Adrenal gland (tissue), 12 donors: Measurements from ENCODE around the gene CTAG2. TPM values are rescaled to one million over a fixed set of nuclear protein-coding genes. Genes with fewer than 3 reads are reported as not detected.
A peak's percentile ranks its signal among the peaks of the same experiment; 100 is the strongest.
"Not testable (repeated sequence)": the region's sequence is repeated elsewhere in the genome, so short reads cannot be mapped to it uniquely, and the experiment has no call there.

Source experiments
- DNase-seq, 7 donors: peaks; one replicate each; pipeline ENCODE4 v3.0.0-alpha.2; 2019 to 2020
- H3K27ac ChIP-seq, 5 donors: fragments of 200-600 bp; sonication (generic) in 4 of 5; 1 replicate in 3 of 5; 2 replicates in 2 of 5; pipeline versions ENCODE4 v1.5.1 to v1.8.0; 2016 to 2020; ENCODE audit warnings: mild to moderate bottlenecking in 1 of 5
- H3K27me3 ChIP-seq: fragments of 200-600 bp; 2 replicates; pipeline ENCODE4 v1.8.0; 2021
- H3K36me3 ChIP-seq, 2 donors: fragments of 200-600 bp; replicated peaks in 1 of 2; 1 replicate in 1 of 2; 2 replicates in 1 of 2; pipeline versions ENCODE4 v1.5.1 to v1.8.0; 2018 to 2022
- H3K4me1 ChIP-seq, 2 donors: fragments of 200-600 bp; replicated peaks in 1 of 2; 1 replicate in 1 of 2; 2 replicates in 1 of 2; pipeline versions ENCODE4 v1.5.1 to v1.8.0; 2018 to 2021
- H3K4me3 ChIP-seq, 4 donors: fragments of 200-600 bp; sonication (generic) in 3 of 4; one replicate each; pipeline ENCODE4 v1.5.1; 2016 to 2018
- H3K9me3 ChIP-seq, 3 donors: fragments of 200-600 bp; sonication (generic) in 1 of 3; replicated peaks in 1 of 3; 1 replicate in 2 of 3; 2 replicates in 1 of 3; pipeline versions ENCODE4 v1.5.1 to v1.8.0; 2016 to 2021
- POLR2A ChIP-seq, 2 donors: fragments of 450-650 bp; IDR thresholded peaks; one replicate each; pipeline ENCODE4 v1.6.1; 2017; ENCODE audit warnings: antibody characterized with exemption in 2 of 2, mild to moderate bottlenecking in 2 of 2, moderate library complexity in 1 of 2
- WGBS, 4 donors: extraction: QIAGEN DNeasy Blood & Tissue Kit in 2 of 4; methylation state at CpG; one replicate each; pipeline versions ENCODE4 v1.1.5 to v1.1.7; 2013 to 2017; 5-methylcytosine and 5-hydroxymethylcytosine counted together
- intact Hi-C, 2 donors: fragments of 100-400 bp; cut with DNase I; formaldehyde crosslinking; loops; one replicate each; pipeline versions ENCODE4 v1.14.1 to v1.15.0; 2022 to 2023
- polyA plus RNA-seq, 3 donors: library from polyadenylated mRNA; stranded (reverse); fragments of 200-250 nt in 2 of 3; fragments of 350-450 nt in 1 of 3; fragmentation: Illumina TruSeq in 1 of 3; extraction: RNeasy Lipid Tissue Mini Kit (QIAGEN cat#74804) in 1 of 3; gene quantifications; one replicate each; pipeline ENCODE4 v1.2.3, GENCODE V29; 2013 to 2014
- total RNA-seq, 9 donors: library from RNA; depleted of rRNA in 4 of 9; stranded (reverse); fragments of >200 nt in 4 of 9; fragments of 120-200 nt in 1 of 9; fragmentation: NEBNext Ultra II Directional in 1 of 9; extraction: Animal tissue kit (Norgen Biotek cat#: 25700) in 1 of 9; gene quantifications; one replicate each; pipeline versions ENCODE4 v1.1.0 to v1.2.4, GENCODE V29; 2013 to 2023
- TF ChIP-seq, protein P1 (sequence below), 6 experiments: fragments of 450-650 bp in 4 of 6; fragments of 200-600 bp in 2 of 6; sonication (generic) in 1 of 6; IDR thresholded peaks; 1 replicate in 5 of 6; 2 replicates in 1 of 6; pipeline versions ENCODE4 v1.5.1 to v1.8.0; 2016 to 2021; ENCODE audit warnings: antibody characterized with exemption in 6 of 6, mild to moderate bottlenecking in 2 of 6, moderate library complexity in 1 of 6
- donor health status: healthy with polysubstance abuse.
- donor health status: Bipolar disorder and iron deficiency.
- donor health status: DM: yes; HTN: yes; CAD: no.
- donor health status: DM: no; HTN: no; CAD: no.
- donor health status: DM: no; HTN: no; CAD: no.
- donor health status: DM: yes; HTN: yes; CAD: no.

The CTAG2 gene
- total and polyA plus RNA-seq, 12 donors, result 0.79 to 7.2 (median 5.5) TPM; not detected in 9

DNA sequence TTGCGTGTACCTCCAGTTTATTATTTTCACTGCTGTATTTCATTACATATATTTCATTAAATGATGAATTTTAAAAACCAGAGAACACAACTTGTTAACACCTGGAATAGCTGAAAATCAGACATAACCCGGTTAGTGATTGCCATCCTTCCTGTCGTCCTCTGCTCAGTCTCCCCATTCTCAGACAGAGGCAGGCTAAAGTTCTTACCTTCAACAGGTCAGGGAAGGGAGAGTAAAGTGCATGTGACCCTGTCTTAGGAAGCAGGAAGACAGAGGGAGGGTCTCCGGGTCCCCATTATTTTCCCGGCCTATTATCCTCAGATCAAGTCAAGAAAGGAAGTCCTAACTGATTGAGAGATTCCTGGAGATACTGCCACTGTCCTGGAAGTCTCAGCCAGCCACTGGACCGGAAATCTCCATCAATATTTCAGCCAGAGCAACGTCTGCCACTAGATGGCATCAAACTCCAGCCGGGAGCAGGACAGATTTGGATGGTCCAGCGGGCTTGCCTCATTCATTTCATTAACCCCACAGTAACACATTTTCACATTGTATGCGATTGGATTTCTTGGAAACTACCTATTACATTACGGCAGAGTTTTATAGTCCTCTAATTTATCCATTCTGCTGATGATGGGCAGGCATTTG, 32.5 kb downstream of the CTAG2 start:
- TF ChIP-seq, protein P1, sequence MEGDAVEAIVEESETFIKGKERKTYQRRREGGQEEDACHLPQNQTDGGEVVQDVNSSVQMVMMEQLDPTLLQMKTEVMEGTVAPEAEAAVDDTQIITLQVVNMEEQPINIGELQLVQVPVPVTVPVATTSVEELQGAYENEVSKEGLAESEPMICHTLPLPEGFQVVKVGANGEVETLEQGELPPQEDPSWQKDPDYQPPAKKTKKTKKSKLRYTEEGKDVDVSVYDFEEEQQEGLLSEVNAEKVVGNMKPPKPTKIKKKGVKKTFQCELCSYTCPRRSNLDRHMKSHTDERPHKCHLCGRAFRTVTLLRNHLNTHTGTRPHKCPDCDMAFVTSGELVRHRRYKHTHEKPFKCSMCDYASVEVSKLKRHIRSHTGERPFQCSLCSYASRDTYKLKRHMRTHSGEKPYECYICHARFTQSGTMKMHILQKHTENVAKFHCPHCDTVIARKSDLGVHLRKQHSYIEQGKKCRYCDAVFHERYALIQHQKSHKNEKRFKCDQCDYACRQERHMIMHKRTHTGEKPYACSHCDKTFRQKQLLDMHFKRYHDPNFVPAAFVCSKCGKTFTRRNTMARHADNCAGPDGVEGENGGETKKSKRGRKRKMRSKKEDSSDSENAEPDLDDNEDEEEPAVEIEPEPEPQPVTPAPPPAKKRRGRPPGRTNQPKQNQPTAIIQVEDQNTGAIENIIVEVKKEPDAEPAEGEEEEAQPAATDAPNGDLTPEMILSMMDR (IDR thresholded peaks at IDR 0.05), result peak in 1 of 6 experiments; percentile 10
- WGBS, 4 donors, result 10 to 35% (median 28%) methylated on average over 2 to 3 of the region's 11 CpGs; no CpG with 5 or more reads in 1 of the 4 donors
- H3K9me3 ChIP-seq, DNase-seq, H3K36me3 ChIP-seq, H3K4me1 ChIP-seq, H3K27me3 ChIP-seq, H3K27ac ChIP-seq, intact Hi-C loops, H3K4me3 ChIP-seq: not testable (repeated sequence)

- H3K27ac ChIP-seq, DNase-seq, H3K27me3 ChIP-seq, H3K9me3 ChIP-seq, H3K4me1 ChIP-seq, H3K4me3 ChIP-seq, H3K36me3 ChIP-seq, intact Hi-C loops: not testable (repeated sequence)
- no CpG with 5 or more reads among the region's 28 CpGs for WGBS, 4 donors
Measured at GRCh38 chrX:154619182-154619581, 34.2 kb downstream of the CTAG2 start, which contains the start of gene CTAG1B. TSS of gene CTAG1B (minus strand) at chrX:154619282. CDS start at chrX:154619218, 64 bp downstream.

DNA sequence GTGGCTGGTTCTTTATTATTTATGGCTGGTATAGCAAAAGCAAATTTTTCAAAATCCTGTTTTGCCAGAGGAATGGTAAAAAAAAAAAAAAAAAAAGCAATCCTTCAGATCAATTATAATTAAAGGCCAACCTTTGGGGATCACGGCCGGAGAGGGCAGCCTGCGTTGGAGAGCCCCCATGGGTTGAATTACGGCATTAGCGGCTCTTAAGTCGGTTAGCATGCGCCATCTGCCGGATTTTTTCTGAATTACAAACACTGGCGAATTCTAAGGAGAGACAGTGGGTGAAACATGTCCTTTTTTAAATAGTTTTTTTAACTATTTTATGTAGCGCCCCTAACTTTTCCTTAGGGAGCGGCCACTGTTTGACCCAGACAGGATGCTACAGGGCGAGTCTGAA, 39.8 kb downstream of the CTAG2 start:
- WGBS, 4 donors, result 10 to 51% (median 23%) methylated on average over 4 to 5 of the region's 12 CpGs
- H3K9me3 ChIP-seq, H3K4me3 ChIP-seq, H3K27ac ChIP-seq, H3K27me3 ChIP-seq, H3K4me1 ChIP-seq, H3K36me3 ChIP-seq, intact Hi-C loops: not testable (repeated sequence)
- peak in 1 of 7 donors; percentile 4 for DNase-seq

DNA sequence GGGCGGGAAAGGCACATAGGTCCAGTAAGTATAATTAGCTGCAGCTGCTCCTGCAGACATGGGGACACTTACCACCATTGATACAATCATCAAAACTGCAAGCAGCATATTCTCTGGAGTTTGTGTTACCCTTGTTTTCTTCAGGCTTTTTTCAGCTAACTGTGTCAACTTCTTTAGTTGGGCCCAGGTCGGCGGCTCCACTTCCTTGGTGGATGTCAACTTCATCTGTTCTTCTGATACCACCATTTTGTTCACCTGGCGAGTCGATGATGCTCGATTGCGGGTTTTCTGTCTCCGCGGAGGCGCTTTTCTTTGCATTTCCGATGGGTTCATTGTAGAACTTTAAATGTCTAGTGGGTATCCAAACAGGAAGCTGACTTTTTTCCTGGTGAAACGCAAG, 42.2 kb downstream of the CTAG2 start:
- H3K27me3 ChIP-seq, H3K36me3 ChIP-seq, H3K4me1 ChIP-seq, intact Hi-C loops, H3K9me3 ChIP-seq, H3K4me3 ChIP-seq, H3K27ac ChIP-seq: not testable (repeated sequence)
- 88 to 95% (median 91%) methylated on average over 12 of the region's 12 CpGs for WGBS, 4 donors
- peak in 1 of 7 donors; percentile 17 for DNase-seq

GRCh38 chrX:154608823-154609222, 44.6 kb downstream of the CTAG2 start:
- WGBS, 4 donors, result 74 to 88% (median 78%) methylated on average over 2 to 12 of the region's 12 CpGs
- DNase-seq, result not testable (repeated sequence)

DNA sequence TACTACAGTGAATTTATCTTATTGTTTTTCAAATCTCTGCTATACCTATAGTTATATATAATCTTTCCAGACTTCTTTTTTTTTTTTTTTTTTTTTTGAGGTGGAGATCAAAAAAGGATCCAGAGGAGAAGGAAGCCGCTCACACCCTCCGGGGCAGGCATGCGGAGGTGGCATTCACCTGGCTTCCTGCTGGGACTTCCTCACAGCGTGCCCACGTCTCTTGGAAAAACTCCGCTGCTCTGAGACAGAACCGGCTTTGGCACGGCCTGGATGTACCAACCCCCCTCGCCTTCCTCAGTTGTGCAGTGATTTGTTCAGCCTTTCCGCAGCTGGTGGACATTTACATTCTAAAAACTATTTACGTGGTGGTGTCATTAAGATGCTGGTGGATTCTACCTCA, 45.4 kb downstream of the CTAG2 start:
- WGBS, 4 donors, result 81 to 89% (median 87%) methylated on average over 4 to 10 of the region's 11 CpGs
- H3K4me1 ChIP-seq, H3K27me3 ChIP-seq, H3K9me3 ChIP-seq, H3K4me3 ChIP-seq, intact Hi-C loops, H3K27ac ChIP-seq, H3K36me3 ChIP-seq: not testable (repeated sequence)
- peak in 1 of 7 donors; percentile 5 for DNase-seq

More at GRCh38 chrX:154608823-154609222, 44.6 kb downstream of the CTAG2 start:
- H3K27ac ChIP-seq, H3K9me3 ChIP-seq, H3K27me3 ChIP-seq, H3K4me1 ChIP-seq, intact Hi-C loops, H3K36me3 ChIP-seq, H3K4me3 ChIP-seq: not testable (repeated sequence)

GRCh38 chrX:154607370-154607769, 46.0 kb downstream of the CTAG2 start:
- Histone ChIP-seq H3K27me3 (peaks cover 3% of the 10 kb centered on the region), H3K4me3 (no peak overlapping the region), H3K4me1 (no peaks in the 10 kb centered on the region), H3K9me3 (no peaks in the 10 kb centered on the region), H3K27ac (no peak overlapping the region), H3K36me3 (no peaks in the 10 kb centered on the region)
- no peak for DNase-seq
- TF ChIP-seq, protein P1 (IDR thresholded peaks at IDR 0.05), result no peak
- no peak for TF ChIP-seq POLR2A (IDR thresholded peaks at IDR 0.05)
- WGBS, 4 donors, result 66 to 71% (median 69%) methylated on average over 6 of the region's 6 CpGs
- intact Hi-C loops, result no loop called here
